ENCODE data around the gene AKT2.

- TF ChIP-seq POLR2A (IDR thresholded peaks at IDR 0.05; ENCODE audit: low read length), result no peak
- TF ChIP-seq, protein P1, sequence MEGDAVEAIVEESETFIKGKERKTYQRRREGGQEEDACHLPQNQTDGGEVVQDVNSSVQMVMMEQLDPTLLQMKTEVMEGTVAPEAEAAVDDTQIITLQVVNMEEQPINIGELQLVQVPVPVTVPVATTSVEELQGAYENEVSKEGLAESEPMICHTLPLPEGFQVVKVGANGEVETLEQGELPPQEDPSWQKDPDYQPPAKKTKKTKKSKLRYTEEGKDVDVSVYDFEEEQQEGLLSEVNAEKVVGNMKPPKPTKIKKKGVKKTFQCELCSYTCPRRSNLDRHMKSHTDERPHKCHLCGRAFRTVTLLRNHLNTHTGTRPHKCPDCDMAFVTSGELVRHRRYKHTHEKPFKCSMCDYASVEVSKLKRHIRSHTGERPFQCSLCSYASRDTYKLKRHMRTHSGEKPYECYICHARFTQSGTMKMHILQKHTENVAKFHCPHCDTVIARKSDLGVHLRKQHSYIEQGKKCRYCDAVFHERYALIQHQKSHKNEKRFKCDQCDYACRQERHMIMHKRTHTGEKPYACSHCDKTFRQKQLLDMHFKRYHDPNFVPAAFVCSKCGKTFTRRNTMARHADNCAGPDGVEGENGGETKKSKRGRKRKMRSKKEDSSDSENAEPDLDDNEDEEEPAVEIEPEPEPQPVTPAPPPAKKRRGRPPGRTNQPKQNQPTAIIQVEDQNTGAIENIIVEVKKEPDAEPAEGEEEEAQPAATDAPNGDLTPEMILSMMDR (IDR thresholded peaks at IDR 0.05), result no peak
- TF ChIP-seq PHF8 (IDR thresholded peaks at IDR 0.05; ENCODE audit: borderline replicate concordance, low read depth), result no peak
- no peak for TF ChIP-seq RAD21 (conservative IDR thresholded peaks at IDR 0.05 in 1 of 2, IDR thresholded peaks at IDR 0.05 in 1 of 2)
- TF ChIP-seq MAZ (IDR thresholded peaks at IDR 0.05; ENCODE audit: borderline replicate concordance, low read depth, low read length), result no peak
- TF ChIP-seq USF2 (IDR thresholded peaks at IDR 0.05), result no peak
- TF ChIP-seq, protein P2, sequence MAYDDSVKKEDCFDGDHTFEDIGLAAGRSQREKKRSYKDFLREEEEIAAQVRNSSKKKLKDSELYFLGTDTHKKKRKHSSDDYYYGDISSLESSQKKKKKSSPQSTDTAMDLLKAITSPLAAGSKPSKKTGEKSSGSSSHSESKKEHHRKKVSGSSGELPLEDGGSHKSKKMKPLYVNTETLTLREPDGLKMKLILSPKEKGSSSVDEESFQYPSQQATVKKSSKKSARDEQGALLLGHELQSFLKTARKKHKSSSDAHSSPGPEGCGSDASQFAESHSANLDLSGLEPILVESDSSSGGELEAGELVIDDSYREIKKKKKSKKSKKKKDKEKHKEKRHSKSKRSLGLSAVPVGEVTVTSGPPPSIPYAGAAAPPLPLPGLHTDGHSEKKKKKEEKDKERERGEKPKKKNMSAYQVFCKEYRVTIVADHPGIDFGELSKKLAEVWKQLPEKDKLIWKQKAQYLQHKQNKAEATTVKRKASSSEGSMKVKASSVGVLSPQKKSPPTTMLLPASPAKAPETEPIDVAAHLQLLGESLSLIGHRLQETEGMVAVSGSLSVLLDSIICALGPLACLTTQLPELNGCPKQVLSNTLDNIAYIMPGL (CRISPR knock-in tag; IDR thresholded peaks at IDR 0.05; ENCODE audit: borderline replicate concordance), result no peak
Measured at GRCh38 chr19:40265763-40266099, 19.4 kb downstream of the AKT2 start.
